CD4-positive, alpha-beta T cell (primary cell): ENCODE measurements around the gene HSD11B2. TPM values are rescaled to one million over a fixed set of nuclear protein-coding genes. Genes with fewer than 3 reads are reported as not detected.

Experiments used
- ATAC-seq: fragments of 200-7000 bp; cut with Tn5 transposase; one replicate; pipeline ENCODE4 v1.10.0; 2022; ENCODE audit warnings: mild to moderate bottlenecking; ENCODE audit not compliant: poor library complexity
- CTCF ChIA-PET: fragments of 350-600 bp; sonication (Branson Sonifier 250); formaldehyde crosslinking; loops from one replicate; lab custom pipeline; 2021; ENCODE audit warnings: antibody characterized with exemption, inconsistent platforms; lab: Charles Lee
- POLR2A ChIA-PET: fragments of 350-600 bp; sonication (Branson Sonifier 250); formaldehyde crosslinking; loops from one replicate; lab custom pipeline; 2021; ENCODE audit warnings: antibody characterized with exemption, inconsistent platforms; lab: Charles Lee
- DNase-seq, 14 experiments: peaks; one replicate each; pipeline ENCODE4 v3.0.0-alpha.2; 2013 to 2020; ENCODE audit warnings: mixed read lengths in 2 of 14
- H3K27ac ChIP-seq, 2 donors: one replicate each; pipeline versions ENCODE4 v1.5.1 to v1.7.0; 2013; ENCODE audit warnings: low read length in 2 of 2, low read depth in 1 of 2, mild to moderate bottlenecking in 1 of 2
- H3K27me3 ChIP-seq, 2 experiments: 1 replicate in 1 of 2; 2 replicates in 1 of 2; pipeline versions ENCODE4 v1.6.1 to v1.7.0; 2013; ENCODE audit warnings: low read length in 2 of 2, control low read depth in 1 of 2, mild to moderate bottlenecking in 1 of 2, moderate library complexity in 1 of 2; ENCODE audit not compliant: insufficient read depth in 2 of 2, control insufficient read depth in 1 of 2
- H3K36me3 ChIP-seq: one replicate; pipeline ENCODE4 v1.6.1; 2013; ENCODE audit warnings: low read length, control low read depth; ENCODE audit not compliant: insufficient read depth
- H3K4me1 ChIP-seq: one replicate; pipeline ENCODE4 v1.6.1; 2013; ENCODE audit warnings: low read length, control low read depth; ENCODE audit not compliant: insufficient read depth
- H3K4me3 ChIP-seq: one replicate; pipeline ENCODE4 v1.5.1; 2013; ENCODE audit warnings: mild to moderate bottlenecking, low read length, moderate library complexity
- H3K9me3 ChIP-seq, 2 experiments: 1 replicate in 1 of 2; 2 replicates in 1 of 2; pipeline versions ENCODE4 v1.6.1 to v1.7.0; 2013; ENCODE audit warnings: low read length in 2 of 2, mild to moderate bottlenecking in 2 of 2, control low read depth in 1 of 2, moderate library complexity in 1 of 2; ENCODE audit not compliant: control insufficient read depth in 1 of 2, insufficient read depth in 1 of 2
- H3K27ac Mint-ChIP-seq: one replicate; pipeline ENCODE4 v1.8.0; 2020; ENCODE audit warnings: mixed read lengths
- H3K27me3 Mint-ChIP-seq: one replicate; pipeline ENCODE4 v1.8.0; 2021; ENCODE audit warnings: mixed read lengths
- H3K36me3 Mint-ChIP-seq: one replicate; pipeline ENCODE4 v1.8.0; 2021; ENCODE audit warnings: low read depth, mixed read lengths
- H3K4me1 Mint-ChIP-seq: one replicate; pipeline ENCODE4 v1.8.0; 2021; ENCODE audit warnings: low read depth, mixed read lengths
- H3K4me3 Mint-ChIP-seq: one replicate; pipeline ENCODE4 v1.8.0; 2020; ENCODE audit warnings: mild to moderate bottlenecking, mixed read lengths
- H3K9me3 Mint-ChIP-seq: one replicate; pipeline ENCODE4 v1.8.0; 2020; ENCODE audit warnings: mixed read lengths
- CTCF ChIP-seq: fragments of 200-600 bp; IDR thresholded peaks from one replicate; pipeline ENCODE4 v1.8.0; 2022; ENCODE audit warnings: antibody characterized with exemption, mild to moderate bottlenecking
- intact Hi-C, 2 experiments: fragments of 100-400 bp; cut with DNase I in 1 of 2; cut with micrococcal nuclease in 1 of 2; formaldehyde crosslinking; loops; one replicate each; pipeline versions ENCODE4 v1.15.1 to v1.9.0; 2023 to 2025; cut with DNase I, micrococcal nuclease
- total RNA-seq, 174 experiments: library from RNA in 2 of 174; stranded (reverse) in 2 of 174; gene quantifications; one replicate each; pipeline ENCODE4 v1.2.3 and lab custom pipeline; 2021 to 2026

Gene HSD11B2
- total RNA-seq, 2 experiments from 2014 or later = not detected

- Mint-ChIP-seq H3K4me1 (no peaks in the 10 kb centered on the region), H3K27me3 (no peaks in the 10 kb centered on the region), H3K4me3 (no peak overlapping the region), H3K27ac (no peak overlapping the region), H3K36me3 (peaks cover 53% of the 10 kb centered on the region), H3K9me3 (no peaks in the 10 kb centered on the region)
- H3K4me3 ChIP-seq = no peak overlapping the region
- intact Hi-C loops = no loop called here
- H3K4me1 ChIP-seq = no peaks in the 10 kb centered on the region
- ChIA-PET CTCF (no interaction called here), POLR2A (no interaction called here)
- no peak overlapping the region for H3K27ac ChIP-seq
- no peak for TF ChIP-seq CTCF
- peaks cover 0 to 4% of the 10 kb centered on the region in 2 experiments for H3K9me3 ChIP-seq
- no peak for DNase-seq
- H3K36me3 ChIP-seq = peaks cover 70% of the 10 kb centered on the region
- ATAC-seq = no peak
- H3K27me3 ChIP-seq = no peaks in the 10 kb centered on the region
Observed at GRCh38 chr16:67445441-67445912, 14.6 kb downstream of the HSD11B2 start.

- Histone ChIP-seq H3K4me3 (no peak overlapping the region), H3K27me3 (no peaks in the 10 kb centered on the region), H3K4me1 (no peaks in the 10 kb centered on the region), H3K36me3 (peaks cover 71% of the 10 kb centered on the region), H3K9me3 (peaks cover 0 to 4% of the 10 kb centered on the region in 2 experiments), H3K27ac (no peak overlapping the region)
- Mint-ChIP-seq H3K9me3 (no peaks in the 10 kb centered on the region), H3K4me1 (no peaks in the 10 kb centered on the region), H3K27ac (no peak overlapping the region), H3K27me3 (no peaks in the 10 kb centered on the region), H3K36me3 (peaks cover 59% of the 10 kb centered on the region), H3K4me3 (no peak overlapping the region)
- POLR2A ChIA-PET = no interaction called here
- DNase-seq = no peak
- TF ChIP-seq CTCF = no peak
- CTCF ChIA-PET = no interaction called here
- intact Hi-C loops = no loop called here
- no peak for ATAC-seq
Observed at GRCh38 chr16:67445913-67446907, 15.3 kb downstream of the HSD11B2 start.

GRCh38 chr16:67446968-67447507 is 16.1 kb downstream of the HSD11B2 start:
- H3K36me3 ChIP-seq = peaks cover 72% of the 10 kb centered on the region
- Mint-ChIP-seq H3K27me3 (no peaks in the 10 kb centered on the region), H3K4me1 (no peaks in the 10 kb centered on the region), H3K36me3 (peaks cover 57% of the 10 kb centered on the region), H3K4me3 (no peak overlapping the region), H3K9me3 (no peaks in the 10 kb centered on the region), H3K27ac (no peak overlapping the region)
- no peak for ATAC-seq
- H3K9me3 ChIP-seq = peaks cover 0 to 4% of the 10 kb centered on the region in 2 experiments
- ChIA-PET POLR2A (no interaction called here), CTCF (no interaction called here)
- H3K27me3 ChIP-seq = no peaks in the 10 kb centered on the region
- H3K4me3 ChIP-seq = no peak overlapping the region
- intact Hi-C loops = no loop called here
- no peak for DNase-seq
- H3K27ac ChIP-seq = no peak overlapping the region
- H3K4me1 ChIP-seq = no peaks in the 10 kb centered on the region
- TF ChIP-seq CTCF = no peak
